ENCODE measurements around the gene MPG.

The MPG gene

DNA sequence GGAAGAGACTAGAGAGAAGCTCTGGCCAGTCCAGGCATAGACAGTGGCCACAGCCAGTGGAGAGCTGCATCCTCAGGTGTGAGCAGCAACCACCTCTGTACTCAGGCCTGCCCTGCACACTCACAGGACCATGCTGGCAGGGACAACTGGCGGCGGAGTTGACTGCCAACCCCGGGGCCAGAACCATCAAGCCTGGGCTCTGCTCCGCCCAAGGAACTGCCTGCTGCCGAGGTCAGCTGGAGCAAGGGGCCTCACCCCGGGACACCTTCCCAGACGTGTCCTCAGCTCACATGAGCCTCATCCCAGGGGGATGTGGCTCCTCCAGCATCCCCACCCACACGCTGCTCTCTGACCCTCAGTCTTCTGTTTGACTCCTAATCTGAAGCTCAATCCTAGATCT is 8.8 kb upstream of the MPG start:
- TF ChIP-seq CTCF (IDR thresholded peaks at IDR 0.05; ENCODE audit: insufficient read depth, missing control alignments), result no peak
- DNase-seq (ENCODE audit: insufficient read length, low spot score) (no peak), FAIRE-seq (no peak)

DNA sequence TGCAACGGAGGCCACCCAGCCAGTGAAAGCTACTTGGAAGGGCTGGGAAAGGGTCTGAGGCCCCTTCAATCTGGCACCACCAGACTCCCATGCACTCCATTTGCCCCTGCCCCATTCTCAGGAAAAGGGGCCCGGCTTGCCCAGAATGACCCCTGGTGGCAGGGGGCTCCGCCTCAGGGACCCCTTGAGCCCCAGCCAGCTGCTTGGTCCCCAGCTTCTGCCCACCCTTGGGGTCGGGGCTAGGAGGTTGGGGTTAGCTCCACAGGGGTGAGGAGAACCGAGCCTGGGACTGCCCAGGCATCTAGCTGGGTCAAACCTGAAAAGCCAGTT is 6.8 kb upstream of the MPG start:
- TF ChIP-seq CTCF (IDR thresholded peaks at IDR 0.05; ENCODE audit: insufficient read depth, missing control alignments), result no peak
- DNase-seq (ENCODE audit: insufficient read length, low spot score), result no peak
- no peak for FAIRE-seq

DNA sequence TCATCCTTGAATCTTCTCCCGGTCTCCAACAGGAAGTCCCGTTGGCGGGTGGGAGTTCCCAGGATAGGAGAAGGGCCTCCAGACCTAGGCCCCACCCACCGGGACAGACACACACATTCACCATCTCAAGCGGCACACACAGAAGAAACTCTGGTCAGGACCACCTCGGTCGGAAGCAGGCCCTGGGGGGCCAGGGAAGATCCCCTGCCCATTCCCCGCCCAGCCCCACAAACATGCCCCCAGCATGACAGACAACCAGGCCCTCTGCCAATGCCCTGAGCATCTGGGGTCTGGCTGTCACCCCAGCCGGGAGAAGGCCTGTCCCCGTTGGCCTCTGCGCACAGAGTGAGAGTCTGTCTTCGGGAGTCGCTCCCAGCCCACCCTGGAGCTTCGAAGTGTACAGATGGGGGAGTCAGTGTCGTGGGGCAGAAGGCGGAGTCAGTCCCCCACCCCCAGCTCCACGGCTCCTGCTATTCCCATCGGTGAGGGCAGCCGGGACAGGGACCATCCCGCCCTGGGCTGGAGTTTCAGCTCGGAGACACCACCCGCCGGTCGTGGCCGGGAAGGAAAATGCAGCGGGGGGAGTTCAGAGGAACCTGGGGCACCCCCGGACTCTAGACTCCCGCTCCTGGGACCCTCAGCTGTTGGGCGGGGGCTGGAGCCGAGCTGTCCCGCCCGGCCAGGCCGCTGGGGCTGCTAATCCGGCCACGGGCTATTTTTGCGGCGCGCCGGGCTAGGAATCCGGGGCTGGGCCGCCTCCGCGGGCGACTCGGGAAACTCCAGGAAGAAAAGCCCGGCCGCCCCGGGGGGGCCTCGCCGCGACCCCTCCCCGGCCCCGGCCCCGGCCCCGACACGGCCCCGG is 6.3 kb upstream of the MPG start:
- FAIRE-seq (no peak), DNase-seq (ENCODE audit: insufficient read length, low spot score) (no peak)
- TF ChIP-seq CTCF (IDR thresholded peaks at IDR 0.05; ENCODE audit: insufficient read depth, missing control alignments), result no peak

- FAIRE-seq (no peak), DNase-seq (ENCODE audit: insufficient read length, low spot score) (no peak)
- TF ChIP-seq CTCF (IDR thresholded peaks at IDR 0.05; ENCODE audit: insufficient read depth, missing control alignments), result no peak
Measured at GRCh38 chr16:72561-73548, 5.2 kb upstream of the MPG start, which contains the start of gene RHBDF1. TSS of gene RHBDF1 (minus strand) at chr16:72631. CDS start at chr16:65015, 7,616 bp downstream.

- DNase-seq (ENCODE audit: insufficient read length, low spot score) (no peak), FAIRE-seq (no peak)
- no peak for TF ChIP-seq CTCF (IDR thresholded peaks at IDR 0.05; ENCODE audit: insufficient read depth, missing control alignments)
Measured at GRCh38 chr16:74051-74746, 3.8 kb upstream of the MPG start.

DNA sequence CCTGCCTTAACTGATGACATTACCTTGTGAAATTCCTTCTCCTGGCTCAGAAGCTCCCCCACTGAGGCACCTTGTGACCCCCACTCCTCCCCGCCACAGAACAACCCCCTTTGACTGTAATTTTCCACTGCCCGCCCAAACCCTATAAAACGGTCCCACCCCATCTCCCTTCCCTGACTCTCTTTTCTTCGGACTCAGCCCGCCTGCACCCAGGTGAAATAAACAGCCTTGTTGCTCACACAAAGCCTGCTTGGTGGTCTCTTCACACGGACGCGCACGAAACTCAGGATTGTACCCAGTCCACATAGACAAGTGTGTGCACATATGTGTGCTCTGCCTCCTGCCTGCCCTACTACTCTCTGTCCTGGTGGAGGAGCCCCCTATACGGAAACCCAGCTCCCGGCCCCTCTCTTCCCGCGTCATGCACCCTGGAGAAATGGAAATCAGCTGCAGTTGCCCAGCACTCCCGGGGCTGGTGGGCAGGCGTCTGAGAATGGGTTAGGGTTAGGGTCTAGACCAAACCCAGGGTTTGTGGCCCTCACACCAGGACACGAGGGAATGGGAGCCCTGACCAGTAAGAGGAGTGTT is 3.2 kb upstream of the MPG start:
- FAIRE-seq, result no peak
- TF ChIP-seq CTCF (IDR thresholded peaks at IDR 0.05; ENCODE audit: insufficient read depth, missing control alignments), result no peak
- DNase-seq (ENCODE audit: insufficient read length, low spot score), result no peak

Measured in D721Med (cell line).